PFSK-1 (cell line): ENCODE results near the gene BMP10.

Source experiments
- FOXP2 ChIP-seq: optimal IDR thresholded peaks from 2 replicates; pipeline ENCODE3; 2011; ENCODE audit warnings: borderline replicate concordance, control low read depth, inconsistent platforms; ENCODE audit not compliant: insufficient read depth; ENCODE audit errors: extremely low read length, extremely low read depth
- POLR2AphosphoS5 ChIP-seq: IDR thresholded peaks from 2 replicates; pipeline ENCODE4 v1.6.1; 2012; ENCODE audit warnings: low read depth, mild to moderate bottlenecking, control low read depth, low read length, moderate library complexity
- SIN3A ChIP-seq: IDR thresholded peaks from 2 replicates; pipeline ENCODE4 v1.6.1; 2012; ENCODE audit warnings: mild to moderate bottlenecking, low read length, moderate library complexity, borderline replicate concordance; ENCODE audit not compliant: insufficient read depth
- TAF1 ChIP-seq: IDR thresholded peaks from 2 replicates; pipeline ENCODE4 v1.6.1; 2012; ENCODE audit warnings: low read length, control low read depth, borderline replicate concordance; ENCODE audit not compliant: insufficient read depth
- TF ChIP-seq, protein P1 (sequence below), 2 experiments: IDR thresholded peaks; 2 replicates each; pipeline versions ENCODE4 v1.6.1 to v1.8.0; 2011 to 2012; ENCODE audit warnings: low read depth in 2 of 2, low read length in 2 of 2, control low read depth in 1 of 2, inconsistent platforms in 1 of 2, mild to moderate bottlenecking in 1 of 2, moderate library complexity in 1 of 2; ENCODE audit not compliant: insufficient read depth in 1 of 2

The BMP10 gene

GRCh38 chr2:68847751-68848150 lies 23.4 kb downstream of the BMP10 start:
- TF ChIP-seq, protein P1, sequence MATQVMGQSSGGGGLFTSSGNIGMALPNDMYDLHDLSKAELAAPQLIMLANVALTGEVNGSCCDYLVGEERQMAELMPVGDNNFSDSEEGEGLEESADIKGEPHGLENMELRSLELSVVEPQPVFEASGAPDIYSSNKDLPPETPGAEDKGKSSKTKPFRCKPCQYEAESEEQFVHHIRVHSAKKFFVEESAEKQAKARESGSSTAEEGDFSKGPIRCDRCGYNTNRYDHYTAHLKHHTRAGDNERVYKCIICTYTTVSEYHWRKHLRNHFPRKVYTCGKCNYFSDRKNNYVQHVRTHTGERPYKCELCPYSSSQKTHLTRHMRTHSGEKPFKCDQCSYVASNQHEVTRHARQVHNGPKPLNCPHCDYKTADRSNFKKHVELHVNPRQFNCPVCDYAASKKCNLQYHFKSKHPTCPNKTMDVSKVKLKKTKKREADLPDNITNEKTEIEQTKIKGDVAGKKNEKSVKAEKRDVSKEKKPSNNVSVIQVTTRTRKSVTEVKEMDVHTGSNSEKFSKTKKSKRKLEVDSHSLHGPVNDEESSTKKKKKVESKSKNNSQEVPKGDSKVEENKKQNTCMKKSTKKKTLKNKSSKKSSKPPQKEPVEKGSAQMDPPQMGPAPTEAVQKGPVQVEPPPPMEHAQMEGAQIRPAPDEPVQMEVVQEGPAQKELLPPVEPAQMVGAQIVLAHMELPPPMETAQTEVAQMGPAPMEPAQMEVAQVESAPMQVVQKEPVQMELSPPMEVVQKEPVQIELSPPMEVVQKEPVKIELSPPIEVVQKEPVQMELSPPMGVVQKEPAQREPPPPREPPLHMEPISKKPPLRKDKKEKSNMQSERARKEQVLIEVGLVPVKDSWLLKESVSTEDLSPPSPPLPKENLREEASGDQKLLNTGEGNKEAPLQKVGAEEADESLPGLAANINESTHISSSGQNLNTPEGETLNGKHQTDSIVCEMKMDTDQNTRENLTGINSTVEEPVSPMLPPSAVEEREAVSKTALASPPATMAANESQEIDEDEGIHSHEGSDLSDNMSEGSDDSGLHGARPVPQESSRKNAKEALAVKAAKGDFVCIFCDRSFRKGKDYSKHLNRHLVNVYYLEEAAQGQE (IDR thresholded peaks at IDR 0.05; ENCODE audit: insufficient read depth in 1 of 2, low read depth in 2 of 2, low read length in 2 of 2): no peak
- TF ChIP-seq TAF1 (no peak), FOXP2 (no peak), SIN3A (no peak), POLR2AphosphoS5 (no peak)

DNA sequence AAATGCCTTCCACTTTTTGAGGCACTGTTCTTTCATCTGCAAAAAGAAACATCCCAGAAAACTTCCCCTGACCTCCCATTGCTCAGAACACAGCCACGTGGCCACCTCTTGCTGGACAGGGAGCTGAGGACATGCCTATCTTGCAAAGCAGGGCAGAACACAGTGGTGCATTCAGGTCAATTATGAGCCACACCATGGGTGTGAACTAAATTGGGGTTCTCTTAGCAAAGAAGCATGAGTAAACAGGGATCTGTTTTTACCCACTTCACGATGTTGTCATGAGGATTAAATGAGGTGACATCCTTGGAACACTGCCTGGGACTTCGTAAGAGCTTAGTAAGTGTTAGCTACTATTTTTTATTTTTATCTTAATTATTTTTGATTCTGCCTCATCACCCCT lies 25.1 kb downstream of the BMP10 start:
- no peak for TF ChIP-seq TAF1
- TF ChIP-seq SIN3A: no peak
- TF ChIP-seq FOXP2: no peak
- TF ChIP-seq, protein P1 (IDR thresholded peaks at IDR 0.05; ENCODE audit: insufficient read depth in 1 of 2, low read depth in 2 of 2, low read length in 2 of 2): no peak
- TF ChIP-seq POLR2AphosphoS5: no peak

DNA sequence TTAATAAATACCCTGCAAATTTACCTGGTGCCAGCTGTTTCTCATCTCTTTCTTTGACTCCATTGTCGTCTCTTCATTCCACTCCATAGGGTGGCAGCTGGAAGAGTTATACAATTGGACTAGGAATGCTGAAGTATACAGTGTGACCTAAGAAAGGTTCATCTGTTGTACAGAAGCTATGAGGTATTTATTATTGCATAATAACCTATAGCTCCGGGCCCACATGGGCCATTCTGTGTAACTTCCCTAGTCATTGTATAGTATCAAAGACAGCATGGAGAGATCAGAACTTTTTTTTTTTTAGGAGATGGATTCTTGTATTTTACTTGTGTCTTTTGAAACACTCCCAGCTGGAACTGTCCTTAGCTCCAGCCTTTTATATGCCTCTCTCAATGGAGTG lies 26.2 kb downstream of the BMP10 start:
- TF ChIP-seq TAF1 (no peak), FOXP2 (no peak), POLR2AphosphoS5 (no peak), SIN3A (no peak)
- TF ChIP-seq, protein P1 (IDR thresholded peaks at IDR 0.05; ENCODE audit: insufficient read depth in 1 of 2, low read depth in 2 of 2, low read length in 2 of 2): no peak

- TF ChIP-seq FOXP2 (no peak), SIN3A (no peak), TAF1 (no peak)
Measured at GRCh38 chr2:68839260-68839833, 31.9 kb downstream of the BMP10 start.

DNA sequence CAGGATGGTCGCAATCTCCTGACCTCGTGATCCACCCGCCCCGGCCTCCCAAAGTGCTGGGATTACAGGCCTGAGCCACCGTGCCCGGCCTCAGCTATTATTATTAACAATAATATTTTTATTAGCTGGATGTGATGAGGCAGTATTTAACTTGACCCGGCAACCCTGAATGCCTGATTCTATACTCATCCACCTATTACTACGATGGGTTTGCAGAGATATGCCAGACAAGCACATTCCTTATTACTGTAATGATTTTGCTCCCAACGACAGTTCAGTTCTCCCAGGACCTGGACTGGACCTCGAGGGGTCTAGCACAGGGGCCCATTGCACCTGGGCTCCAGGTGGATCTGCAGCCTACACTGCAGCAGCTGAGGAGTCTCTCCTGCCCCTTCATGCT lies 32.6 kb downstream of the BMP10 start:
- TF ChIP-seq POLR2AphosphoS5 (no peak), TAF1 (no peak), SIN3A (no peak)
- TF ChIP-seq, protein P1 (IDR thresholded peaks at IDR 0.05; ENCODE audit: insufficient read depth in 1 of 2, low read depth in 2 of 2, low read length in 2 of 2): no peak
